ENCODE data around the gene CNTD1.
"Not testable (repeated sequence)": the region's sequence is repeated elsewhere in the genome, so short reads cannot be mapped to it uniquely, and the experiment has no call there.

The CNTD1 gene

GRCh38 chr17:42844271-42844670 is 45.6 kb downstream of the CNTD1 start, which contains the start of gene AOC2:
Gene AOC2, plus strand, starts transcription at chr17:42844580. Its CDS starts 47 bp downstream, at chr17:42844627.
- Histone ChIP-seq H3K9me3 (ENCODE audit: insufficient read depth, low read depth, low read length) (no peaks in the 10 kb centered on the region), H3K36me3 (ENCODE audit: insufficient read depth, low read depth, low read length) (peaks cover 60% of the 10 kb centered on the region), H3K4me1 (ENCODE audit: insufficient read depth, low read length) (no peaks in the 10 kb centered on the region), H3K27me3 (ENCODE audit: insufficient read depth, low read length) (no peaks in the 10 kb centered on the region), H3K9ac (ENCODE audit: low read depth, low read length) (no peak within 1 kb of the TSS), H3K27ac (ENCODE audit: low read length) (no peak within 1 kb of the TSS), H3K4me3 (ENCODE audit: low read length) (no peak within 1 kb of the TSS)

DNA sequence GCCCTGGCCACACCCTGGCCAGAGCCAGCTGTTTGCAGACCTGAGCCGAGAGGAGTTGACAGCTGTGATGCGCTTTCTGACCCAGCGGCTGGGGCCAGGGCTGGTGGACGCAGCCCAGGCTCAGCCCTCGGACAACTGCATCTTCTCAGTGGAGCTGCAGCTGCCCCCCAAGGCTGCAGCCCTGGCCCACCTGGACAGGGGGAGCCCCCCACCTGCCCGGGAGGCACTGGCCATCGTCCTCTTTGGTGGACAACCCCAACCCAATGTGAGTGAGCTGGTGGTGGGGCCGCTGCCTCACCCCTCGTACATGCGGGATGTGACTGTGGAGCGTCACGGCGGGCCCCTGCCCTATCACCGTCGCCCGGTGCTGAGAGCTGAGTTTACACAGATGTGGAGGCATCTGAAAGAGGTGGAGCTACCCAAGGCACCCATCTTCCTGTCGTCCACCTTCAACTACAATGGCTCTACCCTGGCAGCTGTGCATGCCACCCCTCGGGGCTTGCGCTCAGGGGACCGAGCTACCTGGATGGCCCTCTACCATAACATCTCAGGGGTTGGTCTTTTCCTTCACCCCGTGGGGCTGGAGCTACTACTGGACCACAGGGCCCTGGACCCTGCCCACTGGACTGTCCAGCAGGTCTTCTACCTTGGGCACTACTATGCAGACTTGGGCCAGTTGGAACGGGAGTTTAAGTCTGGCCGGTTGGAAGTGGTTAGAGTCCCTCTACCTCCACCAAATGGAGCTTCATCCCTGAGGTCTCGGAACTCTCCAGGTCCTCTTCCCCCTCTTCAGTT is 46.3 kb downstream of the CNTD1 start:
- H3K4me1 ChIP-seq (ENCODE audit: insufficient read depth, low read length): no peaks in the 10 kb centered on the region
- no peak overlapping the region for H3K27ac ChIP-seq (ENCODE audit: low read length)
- H3K4me3 ChIP-seq (ENCODE audit: low read length): no peak overlapping the region
- no peak overlapping the region for H3K9ac ChIP-seq (ENCODE audit: low read depth, low read length)
- H3K36me3 ChIP-seq (ENCODE audit: insufficient read depth, low read depth, low read length): peaks cover 54% of the 10 kb centered on the region
- no peaks in the 10 kb centered on the region for H3K9me3 ChIP-seq (ENCODE audit: insufficient read depth, low read depth, low read length)
- no peaks in the 10 kb centered on the region for H3K27me3 ChIP-seq (ENCODE audit: insufficient read depth, low read length)

DNA sequence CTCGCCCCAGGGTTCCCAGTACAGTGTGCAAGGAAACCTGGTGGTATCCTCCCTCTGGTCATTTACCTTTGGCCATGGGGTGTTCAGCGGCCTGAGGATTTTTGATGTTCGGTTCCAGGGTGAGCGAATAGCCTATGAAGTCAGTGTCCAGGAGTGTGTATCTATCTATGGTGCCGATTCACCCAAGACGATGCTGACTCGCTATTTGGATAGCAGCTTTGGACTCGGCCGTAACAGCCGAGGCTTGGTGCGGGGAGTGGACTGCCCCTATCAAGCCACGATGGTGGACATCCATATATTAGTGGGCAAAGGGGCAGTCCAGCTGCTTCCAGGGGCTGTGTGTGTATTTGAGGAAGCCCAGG is 46.9 kb downstream of the CNTD1 start:
- no peaks in the 10 kb centered on the region for H3K4me1 ChIP-seq (ENCODE audit: insufficient read depth, low read length)
- H3K4me3 ChIP-seq (ENCODE audit: low read length): no peak overlapping the region
- H3K9me3 ChIP-seq (ENCODE audit: insufficient read depth, low read depth, low read length): no peaks in the 10 kb centered on the region
- no peaks in the 10 kb centered on the region for H3K27me3 ChIP-seq (ENCODE audit: insufficient read depth, low read length)
- H3K36me3 ChIP-seq (ENCODE audit: insufficient read depth, low read depth, low read length): peaks cover 51% of the 10 kb centered on the region
- no peak overlapping the region for H3K9ac ChIP-seq (ENCODE audit: low read depth, low read length)
- H3K27ac ChIP-seq (ENCODE audit: low read length): no peak overlapping the region

- Histone ChIP-seq H3K27me3 (ENCODE audit: insufficient read depth, low read length) (no peaks in the 10 kb centered on the region), H3K27ac (ENCODE audit: low read length) (no peak overlapping the region), H3K4me3 (ENCODE audit: low read length) (no peak overlapping the region), H3K9ac (ENCODE audit: low read depth, low read length) (no peak overlapping the region), H3K9me3 (ENCODE audit: insufficient read depth, low read depth, low read length) (no peaks in the 10 kb centered on the region), H3K36me3 (ENCODE audit: insufficient read depth, low read depth, low read length) (peaks cover 48% of the 10 kb centered on the region), H3K4me1 (ENCODE audit: insufficient read depth, low read length) (no peaks in the 10 kb centered on the region)
Measured at GRCh38 chr17:42845918-42846593, 47.4 kb downstream of the CNTD1 start.

GRCh38 chr17:42846594-42847280 is 48.1 kb downstream of the CNTD1 start:
- no peak overlapping the region for H3K27ac ChIP-seq (ENCODE audit: low read length)
- H3K36me3 ChIP-seq (ENCODE audit: insufficient read depth, low read depth, low read length): peaks cover 41% of the 10 kb centered on the region
- no peaks in the 10 kb centered on the region for H3K9me3 ChIP-seq (ENCODE audit: insufficient read depth, low read depth, low read length)
- H3K4me3 ChIP-seq (ENCODE audit: low read length): no peak overlapping the region
- H3K27me3 ChIP-seq (ENCODE audit: insufficient read depth, low read length): no peaks in the 10 kb centered on the region
- no peak overlapping the region for H3K9ac ChIP-seq (ENCODE audit: low read depth, low read length)
- no peaks in the 10 kb centered on the region for H3K4me1 ChIP-seq (ENCODE audit: insufficient read depth, low read length)

GRCh38 chr17:42848093-42848492 is 49.4 kb downstream of the CNTD1 start:
- H3K9me3 ChIP-seq (ENCODE audit: insufficient read depth, low read depth, low read length): no peaks in the 10 kb centered on the region
- peaks cover 28% of the 10 kb centered on the region for H3K36me3 ChIP-seq (ENCODE audit: insufficient read depth, low read depth, low read length)
- no peak overlapping the region for H3K27ac ChIP-seq (ENCODE audit: low read length)
- no peaks in the 10 kb centered on the region for H3K27me3 ChIP-seq (ENCODE audit: insufficient read depth, low read length)
- no peak overlapping the region for H3K9ac ChIP-seq (ENCODE audit: low read depth, low read length)
- no peaks in the 10 kb centered on the region for H3K4me1 ChIP-seq (ENCODE audit: insufficient read depth, low read length)
- no peak overlapping the region for H3K4me3 ChIP-seq (ENCODE audit: low read length)

DNA sequence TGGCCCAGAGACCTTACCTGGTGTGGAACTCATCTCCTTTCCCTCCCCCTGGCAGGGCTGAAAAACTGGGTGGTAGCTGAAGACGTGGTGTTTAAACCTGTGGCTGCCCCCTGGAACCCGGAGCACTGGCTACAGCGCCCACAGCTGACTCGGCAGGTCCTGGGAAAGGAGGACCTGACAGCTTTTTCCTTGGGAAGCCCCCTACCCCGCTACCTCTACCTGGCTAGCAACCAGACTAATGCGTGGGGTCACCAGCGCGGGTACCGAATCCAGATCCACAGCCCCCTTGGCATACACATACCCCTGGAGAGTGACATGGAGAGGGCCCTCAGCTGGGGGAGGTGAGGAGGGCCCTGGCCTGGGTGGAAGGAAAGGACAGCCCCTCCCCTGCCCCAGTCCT is 50.4 kb downstream of the CNTD1 start:
- Histone ChIP-seq H3K9ac (ENCODE audit: low read depth, low read length) (no peak overlapping the region), H3K4me1 (ENCODE audit: insufficient read depth, low read length) (no peaks in the 10 kb centered on the region; the same call in 1 of the 2 replicates), H3K36me3 (ENCODE audit: insufficient read depth, low read depth, low read length) (peaks cover 19% of the 10 kb centered on the region), H3K4me3 (ENCODE audit: low read length) (no peak overlapping the region), H3K27me3 (ENCODE audit: insufficient read depth, low read length) (no peaks in the 10 kb centered on the region), H3K27ac (ENCODE audit: low read length) (no peak overlapping the region), H3K9me3 (ENCODE audit: insufficient read depth, low read depth, low read length) (no peaks in the 10 kb centered on the region)

GRCh38 chr17:42849451-42850181 is 51.0 kb downstream of the CNTD1 start:
- no peak overlapping the region for H3K9ac ChIP-seq (ENCODE audit: low read depth, low read length)
- H3K4me3 ChIP-seq (ENCODE audit: low read length): no peak overlapping the region
- no peaks in the 10 kb centered on the region; the same call in 1 of the 2 replicates for H3K4me1 ChIP-seq (ENCODE audit: insufficient read depth, low read length)
- no peaks in the 10 kb centered on the region for H3K9me3 ChIP-seq (ENCODE audit: insufficient read depth, low read depth, low read length)
- no peaks in the 10 kb centered on the region for H3K27me3 ChIP-seq (ENCODE audit: insufficient read depth, low read length)
- peaks cover 13% of the 10 kb centered on the region for H3K36me3 ChIP-seq (ENCODE audit: insufficient read depth, low read depth, low read length)
- no peak overlapping the region for H3K27ac ChIP-seq (ENCODE audit: low read length)

- H3K9ac ChIP-seq (ENCODE audit: low read depth, low read length): no peak within 1 kb of the TSS
- no peaks in the 10 kb centered on the region for H3K36me3 ChIP-seq (ENCODE audit: insufficient read depth, low read depth, low read length)
- no peaks in the 10 kb centered on the region for H3K27me3 ChIP-seq (ENCODE audit: insufficient read depth, low read length)
- no peak within 1 kb of the TSS for H3K27ac ChIP-seq (ENCODE audit: low read length)
- no peak within 1 kb of the TSS for H3K4me3 ChIP-seq (ENCODE audit: low read length)
- no peaks in the 10 kb centered on the region for H3K9me3 ChIP-seq (ENCODE audit: insufficient read depth, low read depth, low read length)
- H3K4me1 ChIP-seq (ENCODE audit: insufficient read depth, low read length): no peaks in the 10 kb centered on the region; the same call in 1 of the 2 replicates
Measured at GRCh38 chr17:42850954-42851353, 52.3 kb downstream of the CNTD1 start, which contains the start of gene AOC3. Gene AOC3, plus strand, starts transcription at chr17:42851199. Its CDS starts 145 bp downstream, at chr17:42851344.

DNA sequence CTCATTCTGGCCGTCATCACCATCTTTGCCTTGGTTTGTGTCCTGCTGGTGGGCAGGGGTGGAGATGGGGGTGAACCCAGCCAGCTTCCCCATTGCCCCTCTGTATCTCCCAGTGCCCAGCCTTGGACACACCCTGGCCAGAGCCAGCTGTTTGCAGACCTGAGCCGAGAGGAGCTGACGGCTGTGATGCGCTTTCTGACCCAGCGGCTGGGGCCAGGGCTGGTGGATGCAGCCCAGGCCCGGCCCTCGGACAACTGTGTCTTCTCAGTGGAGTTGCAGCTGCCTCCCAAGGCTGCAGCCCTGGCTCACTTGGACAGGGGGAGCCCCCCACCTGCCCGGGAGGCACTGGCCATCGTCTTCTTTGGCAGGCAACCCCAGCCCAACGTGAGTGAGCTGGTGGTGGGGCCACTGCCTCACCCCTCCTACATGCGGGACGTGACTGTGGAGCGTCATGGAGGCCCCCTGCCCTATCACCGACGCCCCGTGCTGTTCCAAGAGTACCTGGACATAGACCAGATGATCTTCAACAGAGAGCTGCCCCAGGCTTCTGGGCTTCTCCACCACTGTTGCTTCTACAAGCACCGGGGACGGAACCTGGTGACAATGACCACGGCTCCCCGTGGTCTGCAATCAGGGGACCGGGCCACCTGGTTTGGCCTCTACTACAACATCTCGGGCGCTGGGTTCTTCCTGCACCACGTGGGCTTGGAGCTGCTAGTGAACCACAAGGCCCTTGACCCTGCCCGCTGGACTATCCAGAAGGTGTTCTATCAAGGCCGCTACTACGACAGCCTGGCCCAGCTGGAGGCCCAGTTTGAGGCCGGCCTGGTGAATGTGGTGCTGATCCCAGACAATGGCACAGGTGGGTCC is 52.9 kb downstream of the CNTD1 start:
- not testable (repeated sequence) for H3K9ac ChIP-seq (ENCODE audit: low read depth, low read length); H3K27ac ChIP-seq (ENCODE audit: low read length); H3K4me3 ChIP-seq (ENCODE audit: low read length); H3K36me3 ChIP-seq (ENCODE audit: insufficient read depth, low read depth, low read length); H3K9me3 ChIP-seq (ENCODE audit: insufficient read depth, low read depth, low read length); H3K4me1 ChIP-seq (ENCODE audit: insufficient read depth, low read length); H3K27me3 ChIP-seq (ENCODE audit: insufficient read depth, low read length)

All from iPS-20b (cell line).